ENCODE results near the gene TMEM242. TPM values are rescaled to one million over a fixed set of nuclear protein-coding genes. Genes with fewer than 3 reads are reported as not detected.

Gene TMEM242
- polyA plus RNA-seq, 2 of the 4 experiments (the other 2 are of a cell fraction) = 5.3 to 7.4 TPM

- no peak for ATAC-seq
- no peak for DNase-seq (ENCODE audit: low read depth in 1 of 2, low spot score in 1 of 2)
- no peak overlapping the region for H3K4me3 ChIP-seq
- no peak overlapping the region for H3K4me2 ChIP-seq
- TF ChIP-seq MAX (IDR thresholded peaks at IDR 0.05) (no peak), PBX3 (IDR thresholded peaks at IDR 0.05) (no peak), SMC3 (IDR thresholded peaks at IDR 0.05) (no peak)
- ChIA-PET CTCF (no interaction called here), POLR2A (no interaction called here)
- FAIRE-seq = no peak
- H3K4me1 ChIP-seq = no peaks in the 10 kb centered on the region
- 56% methylated on average over 2 of the region's 2 CpGs for WGBS (ENCODE audit: missing lambda C conversion rate)
- peaks cover 3% of the 10 kb centered on the region; the same call in 1 of the 3 replicates for H3K9me3 ChIP-seq
- H3K27ac ChIP-seq = no peak overlapping the region
These were observed 23.1 kb upstream of the TMEM242 start for GRCh38 chr6:157346373-157346772.

- Histone ChIP-seq H3K27ac (no peak overlapping the region), H3K4me1 (no peaks in the 10 kb centered on the region), H3K4me3 (no peak overlapping the region), H3K4me2 (no peak overlapping the region), H3K9me3 (no peaks in the 10 kb centered on the region)
- no peak for DNase-seq (ENCODE audit: low read depth in 1 of 2, low spot score in 1 of 2)
- ATAC-seq = no peak
- TF ChIP-seq NFE2L2 (conservative IDR thresholded peaks at IDR 0.05; ENCODE audit: low read length) (no peak), MYC (IDR thresholded peaks at IDR 0.05; ENCODE audit: borderline replicate concordance, low read length) (no peak), RARB (CRISPR knock-in tag; IDR thresholded peaks at IDR 0.05) (no peak), EHF (CRISPR knock-in tag; IDR thresholded peaks at IDR 0.05) (no peak), ZC3H11A (IDR thresholded peaks at IDR 0.05) (no peak), HDAC2 (IDR thresholded peaks at IDR 0.05) (no peak), JUNB (IDR thresholded peaks at IDR 0.05) (no peak), ESRRA (IDR thresholded peaks at IDR 0.05; ENCODE audit: borderline replicate concordance, low read length) (no peak), BCL3 (IDR thresholded peaks at IDR 0.05) (no peak), RNF2 (IDR thresholded peaks at IDR 0.05; ENCODE audit: borderline replicate concordance, low read depth) (no peak), HES2 (IDR thresholded peaks at IDR 0.05) (no peak), RCOR1 (IDR thresholded peaks at IDR 0.05; ENCODE audit: low read depth, low read length) (no peak), USF2 (IDR thresholded peaks at IDR 0.05) (no peak), HEYL (CRISPR knock-in tag; IDR thresholded peaks at IDR 0.05) (no peak), JUN (IDR thresholded peaks at IDR 0.05) (no peak), MAZ (IDR thresholded peaks at IDR 0.05; ENCODE audit: borderline replicate concordance, low read depth, low read length) (no peak), CHD4 (IDR thresholded peaks at IDR 0.05; ENCODE audit: borderline replicate concordance) (no peak), CHD2 (IDR thresholded peaks at IDR 0.05; ENCODE audit: low read length, partially characterized antibody) (no peak), TP53 (CRISPR knock-in tag; IDR thresholded peaks at IDR 0.05) (no peak), MAFK (IDR thresholded peaks at IDR 0.05; ENCODE audit: partially characterized antibody) (no peak)
- ChIA-PET POLR2A (no interaction called here), CTCF (no interaction called here)
- no peak for FAIRE-seq
- 42% methylated on average over 4 of the region's 4 CpGs for WGBS (ENCODE audit: missing lambda C conversion rate)
These were observed 20.4 kb upstream of the TMEM242 start for GRCh38 chr6:157343732-157344131.

GRCh38 chr6:157339432-157339831 is 16.1 kb upstream of the TMEM242 start:
- Histone ChIP-seq H3K4me3 (no peak overlapping the region), H3K4me1 (no peaks in the 10 kb centered on the region), H3K27ac (no peak overlapping the region), H3K4me2 (no peak overlapping the region), H3K9me3 (no peaks in the 10 kb centered on the region)
- no CpG with 5 or more reads among the region's 1 CpG for WGBS (ENCODE audit: missing lambda C conversion rate)
- no peak for FAIRE-seq
- CTCF ChIA-PET = interaction anchor here (0.6 to 2.0 kb wide), 2 partner anchors 258 to 1899 kb away, joined by 3 to 4 read pairs; no protein-coding TSS in a partner anchor
- ATAC-seq = no peak
- POLR2A ChIA-PET = no interaction called here
- DNase-seq (ENCODE audit: low read depth in 1 of 2, low spot score in 1 of 2) = no peak
- TF ChIP-seq RAD21 (conservative IDR thresholded peaks at IDR 0.05 in 1 of 2, IDR thresholded peaks at IDR 0.05 in 1 of 2) = peak; percentile 14 to 28; a peak in 2 of 5 replicates
- TF ChIP-seq CBX8 (IDR thresholded peaks at IDR 0.05) = no peak

Data from A549 (cell line).